ENCODE results near the gene CMPK1.

CMPK1 gene

GRCh38 chr1:47389731-47390130, 56.1 kb downstream of the CMPK1 start:
- TF ChIP-seq CTCF (IDR thresholded peaks at IDR 0.05; ENCODE audit: poor library complexity, severe bottlenecking) = no peak
- no peak overlapping the region for H3K27ac ChIP-seq (ENCODE audit: poor library complexity, severe bottlenecking)
- no peak for ATAC-seq (ENCODE audit: low read depth)
- H3K4me3 ChIP-seq (ENCODE audit: severe bottlenecking) = no peak overlapping the region
- no peak for DNase-seq (ENCODE audit: low spot score)
- no peaks in the 10 kb centered on the region for H3K36me3 ChIP-seq (ENCODE audit: low read depth)
- no peaks in the 10 kb centered on the region for H3K9me3 ChIP-seq (ENCODE audit: severe bottlenecking)
- H3K4me1 ChIP-seq (ENCODE audit: insufficient read depth, poor library complexity, severe bottlenecking) = no peaks in the 10 kb centered on the region
- H3K27me3 ChIP-seq (ENCODE audit: insufficient read depth, poor library complexity, severe bottlenecking) = no peaks in the 10 kb centered on the region

- Histone ChIP-seq H3K4me1 (ENCODE audit: insufficient read depth, poor library complexity, severe bottlenecking) (no peaks in the 10 kb centered on the region), H3K36me3 (ENCODE audit: low read depth) (no peaks in the 10 kb centered on the region), H3K27me3 (ENCODE audit: insufficient read depth, poor library complexity, severe bottlenecking) (no peaks in the 10 kb centered on the region), H3K9me3 (ENCODE audit: severe bottlenecking) (no peaks in the 10 kb centered on the region), H3K4me3 (ENCODE audit: severe bottlenecking) (no peak overlapping the region), H3K27ac (ENCODE audit: poor library complexity, severe bottlenecking) (no peak overlapping the region)
- no peak for ATAC-seq (ENCODE audit: low read depth)
- no peak for TF ChIP-seq CTCF (IDR thresholded peaks at IDR 0.05; ENCODE audit: poor library complexity, severe bottlenecking)
- no peak for DNase-seq (ENCODE audit: low spot score)
Measured at GRCh38 chr1:47390843-47391242, 57.3 kb downstream of the CMPK1 start.

GRCh38 chr1:47393141-47393540, 59.6 kb downstream of the CMPK1 start:
- H3K36me3 ChIP-seq (ENCODE audit: low read depth) = no peaks in the 10 kb centered on the region
- no peaks in the 10 kb centered on the region for H3K27me3 ChIP-seq (ENCODE audit: insufficient read depth, poor library complexity, severe bottlenecking)
- ATAC-seq (ENCODE audit: low read depth) (no peak), DNase-seq (ENCODE audit: low spot score) (no peak)
- H3K4me1 ChIP-seq (ENCODE audit: insufficient read depth, poor library complexity, severe bottlenecking) = no peaks in the 10 kb centered on the region
- no peak for TF ChIP-seq CTCF (IDR thresholded peaks at IDR 0.05; ENCODE audit: poor library complexity, severe bottlenecking)
- no peak overlapping the region for H3K4me3 ChIP-seq (ENCODE audit: severe bottlenecking)
- no peaks in the 10 kb centered on the region for H3K9me3 ChIP-seq (ENCODE audit: severe bottlenecking)
- no peak overlapping the region for H3K27ac ChIP-seq (ENCODE audit: poor library complexity, severe bottlenecking)

- Histone ChIP-seq H3K4me3 (ENCODE audit: severe bottlenecking) (no peak overlapping the region), H3K9me3 (ENCODE audit: severe bottlenecking) (no peaks in the 10 kb centered on the region), H3K27ac (ENCODE audit: poor library complexity, severe bottlenecking) (no peak overlapping the region), H3K27me3 (ENCODE audit: insufficient read depth, poor library complexity, severe bottlenecking) (no peaks in the 10 kb centered on the region), H3K4me1 (ENCODE audit: insufficient read depth, poor library complexity, severe bottlenecking) (no peaks in the 10 kb centered on the region), H3K36me3 (ENCODE audit: low read depth) (no peaks in the 10 kb centered on the region)
- ATAC-seq (ENCODE audit: low read depth) (no peak), DNase-seq (ENCODE audit: low spot score) (no peak)
- TF ChIP-seq CTCF (IDR thresholded peaks at IDR 0.05; ENCODE audit: poor library complexity, severe bottlenecking) = no peak
Measured at GRCh38 chr1:47395433-47395832, 61.8 kb downstream of the CMPK1 start.

GRCh38 chr1:47396671-47397196, 63.1 kb downstream of the CMPK1 start:
- H3K27ac ChIP-seq (ENCODE audit: poor library complexity, severe bottlenecking) = no peak overlapping the region
- no peak overlapping the region for H3K4me3 ChIP-seq (ENCODE audit: severe bottlenecking)
- H3K9me3 ChIP-seq (ENCODE audit: severe bottlenecking) = no peaks in the 10 kb centered on the region
- no peak for TF ChIP-seq CTCF (IDR thresholded peaks at IDR 0.05; ENCODE audit: poor library complexity, severe bottlenecking)
- H3K27me3 ChIP-seq (ENCODE audit: insufficient read depth, poor library complexity, severe bottlenecking) = no peaks in the 10 kb centered on the region
- no peaks in the 10 kb centered on the region for H3K4me1 ChIP-seq (ENCODE audit: insufficient read depth, poor library complexity, severe bottlenecking)
- no peaks in the 10 kb centered on the region for H3K36me3 ChIP-seq (ENCODE audit: low read depth)
- DNase-seq (ENCODE audit: low spot score) (no peak), ATAC-seq (ENCODE audit: low read depth) (no peak)

Data from RWPE2 (cell line).